ENCODE results near the gene TNP1.

Gene TNP1, protein sequence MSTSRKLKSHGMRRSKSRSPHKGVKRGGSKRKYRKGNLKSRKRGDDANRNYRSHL

DNA sequence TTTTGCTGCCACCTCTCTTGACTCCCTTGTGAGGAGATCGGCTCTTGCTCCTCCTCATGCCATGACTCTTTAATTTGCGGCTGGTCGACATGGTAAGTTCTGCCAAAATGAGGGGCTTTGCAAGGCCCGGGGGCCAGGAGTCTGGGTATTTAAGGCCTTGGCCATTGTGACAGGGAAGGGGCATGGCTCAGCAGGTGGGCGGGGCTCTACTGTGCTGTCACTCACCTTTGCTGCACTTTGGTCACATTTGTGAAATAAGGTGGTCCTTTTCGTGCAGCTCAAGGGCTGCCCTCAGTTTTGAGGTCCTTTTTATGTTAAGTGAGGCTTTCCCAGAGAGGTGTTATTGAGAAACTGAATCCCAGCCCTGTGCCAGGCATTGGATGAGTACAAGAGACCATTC is at the start of gene TNP1:
TNP1 (minus strand) TSS at position 121 of the 400 bp plus-strand sequence; CDS start at position 91, 30 bp downstream.
- no peak for DNase-seq

DNA sequence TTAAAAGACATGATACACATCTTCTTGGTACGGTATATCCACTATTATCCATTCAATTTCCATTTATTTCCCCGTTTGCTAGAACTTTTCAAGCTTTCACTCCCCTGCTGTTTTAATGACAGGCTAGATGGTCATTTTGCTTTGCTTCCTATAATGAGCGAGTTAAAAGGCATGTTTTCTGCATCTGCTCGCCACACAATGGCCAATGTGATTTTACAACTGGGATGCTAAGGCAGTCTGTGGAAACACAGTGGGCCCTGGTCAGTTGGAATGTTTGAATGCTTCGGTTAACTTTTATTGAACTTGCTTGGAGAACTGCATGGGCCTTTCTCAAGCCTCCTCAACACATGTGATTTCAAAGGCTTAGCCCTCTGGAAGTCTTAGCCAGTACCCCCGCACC is 48.4 kb upstream of the TNP1 start:
- DNase-seq: no peak

DNA sequence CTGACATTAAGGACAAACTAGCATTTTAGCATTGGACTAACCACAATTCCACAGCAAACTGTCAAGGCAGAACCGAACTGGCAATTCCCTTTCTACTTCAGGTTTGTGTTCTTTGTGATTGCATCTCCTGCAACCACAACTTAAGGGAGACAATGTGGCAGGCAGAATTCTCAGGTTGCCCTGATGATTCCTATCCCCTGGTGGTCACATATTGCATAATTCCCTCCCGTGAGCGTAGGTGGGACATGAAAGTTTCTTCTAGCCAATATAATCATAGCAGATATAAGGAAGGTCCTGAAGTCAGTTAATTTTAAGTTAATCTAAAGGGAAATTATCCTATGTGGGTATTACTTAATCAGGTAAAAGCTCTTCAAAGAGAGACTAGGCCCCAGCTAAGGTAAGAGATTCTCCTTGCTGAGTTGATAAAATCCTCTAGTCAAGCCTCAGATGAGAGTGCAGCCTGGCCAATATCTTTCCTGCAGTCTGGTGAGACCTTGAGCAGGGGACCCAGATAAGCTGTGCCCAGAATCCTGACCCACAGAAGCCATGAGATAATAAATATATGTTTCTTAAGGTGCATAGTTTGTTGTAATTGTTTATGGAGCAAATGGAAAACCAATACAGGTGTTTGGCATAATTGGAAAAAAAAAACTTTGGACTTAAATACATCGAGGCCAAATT is 45.9 kb upstream of the TNP1 start:
- no peak for DNase-seq

DNA sequence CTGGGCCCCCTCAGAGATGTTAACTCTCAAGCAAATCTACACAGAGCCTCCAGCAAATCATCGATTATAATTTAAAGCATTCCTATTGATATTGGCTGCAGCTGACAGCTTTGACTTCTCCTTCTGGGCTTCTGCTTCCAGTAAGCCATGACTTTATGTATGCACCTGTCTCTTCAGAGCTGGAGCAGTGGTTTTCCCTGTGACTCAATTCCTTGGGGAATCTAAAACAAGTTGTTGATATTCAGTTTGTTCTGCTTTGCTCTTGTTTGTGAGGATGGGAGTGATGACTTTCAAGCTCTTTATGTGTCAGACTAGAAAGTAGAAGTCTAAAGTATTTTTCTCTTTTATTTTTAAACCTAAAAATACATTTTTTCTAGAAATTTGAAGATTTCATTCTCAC is 45.1 kb upstream of the TNP1 start:
- no peak for DNase-seq

DNA sequence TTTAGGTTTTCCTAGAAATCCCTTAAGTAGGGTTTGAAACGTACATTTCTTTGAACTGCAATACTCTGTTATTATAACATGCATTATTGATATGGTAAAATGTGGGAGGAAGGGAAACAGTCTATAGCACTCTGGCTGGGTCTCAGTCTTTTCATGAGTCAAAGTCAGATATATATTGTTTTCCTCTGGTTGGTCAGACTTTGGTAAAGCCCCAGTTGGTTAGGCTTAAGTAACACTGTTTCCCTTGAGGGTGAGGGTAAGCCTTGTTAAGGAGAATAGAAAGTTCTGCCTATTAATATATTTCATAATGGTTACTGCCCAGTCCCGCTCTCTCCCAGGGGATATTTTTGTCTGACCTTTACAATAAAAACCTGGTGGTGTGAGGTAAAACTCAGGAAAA is 44.7 kb upstream of the TNP1 start:
- DNase-seq: no peak

DNA sequence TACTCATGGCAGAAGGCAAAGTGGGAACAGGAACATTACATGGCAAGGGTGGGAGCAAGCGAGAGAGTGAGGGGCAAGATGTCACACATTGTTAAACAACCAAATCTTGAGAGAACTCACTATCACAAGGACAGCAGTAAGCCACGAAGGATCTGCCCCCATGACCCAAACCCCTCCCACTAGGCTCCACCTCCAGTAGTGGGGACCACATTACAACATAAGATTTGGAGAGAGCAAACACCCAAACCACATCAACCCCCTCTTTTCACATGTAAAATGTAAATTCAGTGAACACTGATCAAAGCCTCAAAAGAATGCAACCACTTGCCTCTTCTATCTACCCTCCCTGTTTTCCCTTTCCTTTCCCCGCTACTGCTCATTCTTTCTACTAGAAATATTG is 43.6 kb upstream of the TNP1 start:
- DNase-seq: no peak

DNA sequence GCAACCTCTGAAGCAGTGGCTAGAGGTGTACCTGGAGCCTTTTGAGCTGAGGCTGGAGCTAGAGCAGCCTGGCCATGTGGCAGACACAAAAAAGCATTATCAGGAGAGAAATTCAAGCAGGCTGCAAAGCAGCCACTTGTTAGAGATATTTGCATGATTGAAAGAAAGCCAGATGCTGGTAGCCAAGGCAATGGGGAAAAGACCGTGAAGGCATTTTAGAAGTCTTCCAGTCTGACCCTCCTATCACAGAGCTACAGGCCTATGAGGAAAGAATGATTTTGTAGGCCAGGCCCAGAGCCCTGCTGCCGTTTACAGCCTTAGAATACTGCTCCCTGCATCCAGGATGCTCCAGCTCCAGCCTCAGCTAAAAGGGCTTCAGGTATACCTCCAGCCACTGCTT is 41.4 kb upstream of the TNP1 start:
- DNase-seq: no peak

DNA sequence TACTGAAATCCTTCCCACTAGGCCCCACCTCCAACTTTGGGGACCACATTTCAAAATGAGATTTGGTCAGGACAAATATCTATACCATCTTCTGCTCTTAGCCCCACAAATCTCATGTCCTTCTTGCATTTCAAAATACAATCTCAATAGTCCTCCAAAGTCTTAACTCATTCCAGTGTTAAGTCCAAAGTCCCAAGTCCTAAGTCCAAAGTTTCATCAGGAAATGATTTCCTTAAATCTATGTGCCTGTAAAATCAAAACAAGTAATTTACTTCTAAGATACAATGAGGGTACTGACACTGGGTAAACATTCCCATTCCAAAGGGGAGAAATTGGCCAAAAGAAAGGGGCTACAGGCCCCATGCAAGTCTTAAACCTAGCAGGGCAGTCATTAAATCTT is 40.5 kb upstream of the TNP1 start:
- no peak for DNase-seq

DNA sequence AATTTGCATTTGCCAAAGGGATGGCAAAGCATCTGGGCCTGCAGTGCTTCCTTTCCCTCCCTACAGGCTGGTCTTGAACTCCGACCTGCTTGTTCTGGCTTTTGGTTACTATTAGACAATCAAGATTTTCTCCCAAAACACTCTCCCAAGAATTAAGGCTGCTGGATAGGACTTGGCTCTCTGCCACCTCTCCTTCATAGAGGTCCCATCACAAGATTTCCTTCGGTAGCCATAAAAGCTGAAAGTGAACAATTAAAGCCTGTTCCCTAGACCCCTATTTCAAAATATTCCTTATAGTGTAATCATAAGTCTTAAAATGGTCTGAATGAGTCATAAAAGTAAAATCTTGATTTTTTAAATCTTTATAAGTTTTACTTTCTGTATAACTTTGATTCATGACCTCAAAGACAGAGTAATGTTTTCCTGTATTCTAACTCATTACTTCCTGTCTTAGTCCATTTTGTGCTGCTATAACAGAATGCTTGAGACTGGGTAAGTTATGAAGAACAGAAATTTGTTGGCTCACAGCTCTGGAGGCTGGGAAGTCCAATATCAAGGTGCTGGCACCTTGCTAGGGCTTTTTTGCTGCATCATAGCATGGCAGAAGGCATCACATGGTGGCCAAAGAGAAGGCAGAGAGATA is 37.8 kb upstream of the TNP1 start:
- DNase-seq: no peak

DNA sequence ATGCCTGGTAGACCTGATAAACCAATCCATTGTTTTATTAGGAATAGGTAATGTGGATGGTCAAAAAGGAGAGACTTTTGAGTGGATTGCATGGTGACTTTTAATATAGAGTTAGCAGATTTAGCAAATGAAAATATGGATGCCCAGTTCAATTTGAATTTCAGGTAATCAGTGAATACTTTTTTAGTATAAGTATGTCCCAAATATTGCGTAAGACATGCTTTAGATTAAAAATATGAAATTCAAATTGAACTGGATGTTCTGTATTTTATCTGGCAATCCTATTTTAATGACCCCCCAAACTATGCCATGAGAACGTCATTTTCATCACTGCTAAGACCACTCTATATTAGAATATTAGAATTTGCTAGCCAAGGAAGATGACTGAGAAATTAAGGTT is 30.3 kb upstream of the TNP1 start:
- DNase-seq: no peak

DNA sequence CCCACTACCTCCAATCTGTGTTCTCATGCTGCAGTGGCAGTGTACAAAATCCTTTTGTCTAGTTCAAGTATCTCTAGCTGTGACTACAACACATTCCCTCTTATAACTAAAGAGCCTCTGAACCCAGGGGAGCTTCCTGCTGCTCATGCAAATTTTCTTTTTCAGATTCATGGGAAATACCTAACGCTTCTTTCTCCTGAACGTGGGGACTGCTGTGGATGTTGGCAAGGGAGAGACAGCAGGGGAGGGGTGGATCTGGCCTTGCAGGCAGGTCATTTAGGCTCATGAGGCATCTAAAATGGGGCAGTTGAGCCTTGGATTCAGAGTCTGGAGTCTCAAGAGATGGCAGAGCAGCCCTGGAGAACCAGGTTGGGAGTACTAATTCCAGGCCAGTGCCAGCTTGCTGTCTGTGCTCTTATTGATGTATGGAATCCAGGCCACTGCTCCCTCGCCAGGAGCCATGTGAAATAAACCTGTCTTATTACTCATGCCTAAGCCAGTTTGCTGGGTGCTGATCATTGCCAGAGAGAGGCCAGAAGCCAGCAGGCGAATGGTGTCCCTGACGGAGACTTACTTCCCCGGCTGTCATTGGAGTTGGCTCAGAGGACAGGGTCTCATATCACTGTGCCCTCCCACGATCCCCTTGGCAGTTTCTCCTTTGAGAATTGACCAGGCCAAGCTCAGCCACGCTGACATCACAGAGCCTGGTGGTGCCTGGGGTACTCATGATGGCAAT is 29.2 kb upstream of the TNP1 start:
- DNase-seq: no peak

DNA sequence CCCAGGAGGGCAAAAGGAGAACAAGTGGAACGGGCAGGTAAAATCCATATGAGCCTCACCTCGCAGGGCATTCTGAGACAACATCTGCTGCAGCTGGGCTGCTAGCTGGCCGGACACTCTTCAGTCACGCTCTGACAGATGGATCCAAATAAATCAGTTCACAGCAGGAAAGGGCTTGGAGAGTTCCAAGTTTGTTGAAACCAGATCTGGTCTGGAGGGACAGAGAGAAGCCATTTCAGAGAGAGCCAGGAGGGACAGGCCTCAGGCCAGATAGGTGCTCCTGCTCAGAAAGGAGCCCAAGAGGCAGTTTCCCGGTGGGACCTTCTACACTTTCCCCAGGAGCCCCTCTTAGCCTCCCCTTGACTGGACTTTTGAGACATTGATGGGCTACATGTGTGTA is 28.2 kb upstream of the TNP1 start:
- DNase-seq: no peak

DNA sequence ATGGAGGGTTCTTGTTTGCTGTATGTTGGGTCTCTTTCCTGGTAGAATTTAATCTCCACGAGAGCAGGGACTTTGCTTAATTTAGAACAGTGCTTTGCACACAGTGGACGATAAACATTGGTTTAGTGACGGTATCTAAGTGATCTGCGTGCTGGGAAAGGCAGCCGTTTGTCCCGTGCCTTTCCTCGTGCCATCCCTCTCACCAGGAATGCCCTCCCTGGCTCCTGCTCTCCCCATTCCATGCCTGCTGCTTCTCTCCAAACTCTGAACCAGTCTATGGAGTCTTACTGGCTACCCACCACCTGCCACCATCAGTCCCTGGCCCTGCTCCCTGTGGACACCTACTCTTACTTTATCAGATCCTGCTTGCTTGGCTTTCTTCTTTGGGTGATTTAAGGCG is 27.3 kb upstream of the TNP1 start:
- DNase-seq: no peak

DNA sequence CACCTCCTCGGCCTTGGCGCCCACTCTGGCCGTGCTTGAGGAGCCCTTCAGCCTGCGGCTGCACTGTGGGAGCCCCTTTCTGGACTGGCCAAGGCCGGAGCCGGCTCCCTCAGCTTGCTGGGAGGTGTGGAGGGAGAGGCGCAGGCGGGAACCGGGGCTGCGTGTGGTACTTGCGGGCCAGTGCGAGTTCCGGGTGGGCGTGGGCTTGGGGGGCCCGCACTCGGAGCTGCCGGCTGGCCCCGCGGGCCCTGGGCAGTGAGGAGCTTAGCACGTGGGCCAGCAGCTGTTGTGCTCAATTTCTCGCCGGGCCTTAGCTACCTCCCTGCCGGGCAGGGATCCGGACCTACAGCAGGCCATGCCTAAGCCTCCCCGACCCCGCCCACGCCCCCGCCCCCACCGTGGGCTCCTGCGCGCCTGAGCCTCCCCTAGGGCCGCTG is 25.3 kb upstream of the TNP1 start:
- no peak for DNase-seq

DNA sequence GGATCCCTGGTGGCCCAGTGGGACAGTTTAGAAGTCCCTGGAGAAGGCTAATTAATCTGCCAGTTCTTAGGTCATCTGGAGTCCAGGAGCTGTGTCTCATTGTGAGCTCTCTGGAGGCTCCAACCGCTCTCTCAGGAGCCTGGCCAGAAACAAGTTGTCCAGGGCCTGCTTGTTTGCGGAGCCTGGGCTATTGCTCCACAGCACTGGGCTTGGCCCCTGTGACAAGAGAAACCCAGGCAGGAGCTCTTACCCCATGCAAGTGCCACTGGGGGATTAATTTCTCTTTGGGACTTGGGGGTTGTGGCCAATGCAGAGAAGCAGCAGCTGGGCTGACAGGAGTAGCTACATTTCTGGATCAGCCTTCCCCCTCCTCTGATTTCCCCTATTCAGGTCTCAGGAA is 24.5 kb upstream of the TNP1 start:
- DNase-seq: no peak

DNA sequence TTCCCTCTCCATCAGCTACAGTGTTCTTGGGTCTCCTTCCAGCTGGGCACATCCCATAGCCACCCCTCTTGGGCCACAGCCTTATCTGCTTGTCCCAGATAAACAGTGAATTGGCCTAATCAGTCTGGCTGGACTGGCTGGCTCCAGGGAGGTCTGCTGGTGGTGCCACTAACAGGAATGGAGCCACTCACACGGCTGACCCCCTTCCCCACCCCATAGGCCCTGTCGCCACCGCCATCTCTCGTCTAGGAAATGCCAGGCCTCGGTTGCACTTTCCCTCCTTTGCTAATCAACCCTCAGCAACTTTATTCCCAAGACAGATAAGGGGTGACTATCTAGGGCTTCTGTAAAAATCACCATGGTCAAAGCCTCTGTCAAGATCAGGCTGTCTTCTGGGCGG is 23.0 kb upstream of the TNP1 start:
- DNase-seq: no peak

DNA sequence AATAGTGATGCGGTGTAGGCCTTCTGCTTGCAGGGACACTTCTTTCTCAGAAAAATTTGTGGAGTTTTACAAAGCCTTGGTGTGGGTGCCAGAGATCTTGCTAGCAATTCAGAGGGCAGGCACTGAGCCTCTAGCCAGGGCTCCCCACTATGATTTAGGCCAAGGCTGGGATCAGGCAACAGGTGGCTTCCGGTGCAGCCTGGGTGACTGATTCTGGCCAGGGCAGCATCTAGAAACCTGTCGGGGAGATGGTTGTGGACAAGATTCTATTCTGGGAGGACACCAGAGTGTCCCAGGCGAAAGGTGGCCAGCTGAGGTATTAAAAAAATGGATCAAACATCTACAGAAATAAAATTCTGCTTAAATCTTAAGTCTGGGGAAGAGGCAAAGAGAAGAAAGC is 21.5 kb upstream of the TNP1 start:
- DNase-seq: no peak

DNA sequence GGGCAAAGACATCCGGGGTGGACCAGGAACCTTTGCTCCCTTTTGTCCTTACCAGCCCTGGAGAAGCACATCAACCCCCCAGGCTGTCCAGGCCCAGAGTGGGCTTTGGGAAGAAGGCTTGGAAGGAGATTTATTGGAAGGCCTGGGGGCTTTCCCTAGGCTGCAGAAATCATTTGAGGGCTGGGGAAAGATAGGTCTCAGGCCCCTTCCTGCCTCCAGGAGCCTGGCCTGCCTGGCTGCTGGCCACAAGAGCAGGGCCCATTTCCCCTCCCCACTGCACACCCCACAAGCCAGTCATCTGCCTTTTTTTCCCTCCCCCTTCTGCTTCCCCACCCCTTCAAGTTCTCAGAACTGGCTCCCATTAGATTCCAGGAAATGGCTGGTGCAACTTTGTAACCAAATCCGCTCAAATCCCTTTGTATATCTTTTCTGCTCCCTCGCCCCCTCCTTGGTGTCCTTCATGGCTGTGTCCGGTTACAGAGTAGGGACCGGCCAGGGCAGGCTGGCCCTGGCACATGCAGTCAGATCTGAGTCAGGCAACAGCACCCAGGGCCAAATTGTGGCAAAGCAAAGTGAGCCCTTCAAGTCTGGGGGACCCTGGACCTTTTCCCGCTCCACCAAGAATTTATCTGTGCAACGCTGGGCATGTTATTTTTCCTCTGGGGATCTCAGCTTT is 20.8 kb upstream of the TNP1 start:
- DNase-seq: no peak

DNA sequence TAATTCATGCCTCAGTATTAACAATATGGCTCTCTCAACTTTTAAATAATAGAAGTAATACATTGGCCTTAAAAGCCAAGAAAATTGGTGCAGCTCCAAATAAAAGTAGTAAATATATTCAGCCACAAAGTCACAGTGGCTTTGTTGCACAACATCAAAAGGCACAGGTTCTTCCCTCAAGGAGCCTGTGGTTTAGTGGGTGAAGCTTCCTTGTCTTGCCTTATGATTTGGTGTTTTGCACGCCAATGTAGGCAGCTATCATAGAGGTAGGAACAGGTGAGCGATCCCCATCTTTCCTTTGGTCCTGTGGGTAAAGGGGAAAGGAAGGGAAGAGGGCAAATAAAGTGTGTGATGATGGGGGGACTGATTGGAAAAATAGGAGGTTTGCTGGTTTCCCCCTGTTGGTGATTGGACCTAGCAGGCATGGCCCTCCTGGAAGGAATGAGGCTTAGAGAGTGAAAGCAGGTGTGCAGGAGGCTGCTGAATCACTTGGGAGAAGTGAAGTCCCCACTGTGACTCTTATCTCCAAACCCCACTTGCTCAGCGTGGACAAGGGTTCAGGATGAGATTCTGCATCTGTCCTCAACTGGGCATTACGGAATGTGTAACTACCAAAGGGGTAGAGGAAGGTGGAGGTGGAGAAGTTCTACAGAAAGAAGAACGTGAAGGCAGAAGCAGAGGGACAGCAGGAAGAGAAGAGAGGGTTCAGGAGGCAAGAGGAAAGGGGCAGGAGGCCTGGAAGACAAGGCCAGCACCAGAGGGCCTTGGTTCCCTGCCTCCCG is 20.1 kb upstream of the TNP1 start:
- DNase-seq: no peak

DNA sequence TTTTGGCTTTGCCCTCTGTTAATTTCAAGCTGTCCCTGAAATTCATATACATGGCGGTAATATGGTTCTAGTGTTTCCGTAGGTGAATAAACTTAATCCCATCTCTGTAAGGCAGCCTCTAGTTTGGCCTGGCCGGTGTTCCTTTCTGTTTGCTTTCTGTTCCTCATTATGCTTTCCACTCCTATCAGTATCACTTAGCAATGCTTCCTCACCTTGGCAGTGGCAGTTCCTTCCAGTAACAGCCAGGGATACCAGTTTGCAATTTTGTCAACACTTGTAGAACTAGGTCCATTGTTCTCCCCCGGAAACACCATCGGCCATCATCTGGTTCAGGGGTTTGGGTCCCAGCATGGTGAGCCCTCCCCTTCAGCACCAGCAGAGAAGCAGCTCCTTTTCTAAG is 18.2 kb upstream of the TNP1 start:
- DNase-seq: no peak

DNA sequence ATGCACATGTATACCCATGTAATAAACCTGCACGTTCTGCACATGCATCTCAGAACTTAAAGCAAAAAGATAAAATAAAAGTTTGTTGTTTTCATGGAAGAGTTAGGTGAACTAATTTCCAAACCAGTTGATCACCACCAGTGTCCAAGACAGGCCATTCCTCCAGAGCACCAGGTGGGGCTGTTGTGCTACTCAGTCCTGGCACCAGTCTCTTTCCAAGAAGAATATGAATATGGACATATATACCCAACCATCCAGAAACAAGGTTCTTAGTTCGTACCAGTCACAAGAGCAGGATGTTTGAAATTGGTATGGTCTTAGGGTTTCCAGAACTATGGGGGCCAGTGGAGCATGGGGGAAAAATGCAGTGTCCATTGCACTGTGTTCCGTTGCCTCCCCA is 17.2 kb upstream of the TNP1 start:
- no peak for DNase-seq

DNA sequence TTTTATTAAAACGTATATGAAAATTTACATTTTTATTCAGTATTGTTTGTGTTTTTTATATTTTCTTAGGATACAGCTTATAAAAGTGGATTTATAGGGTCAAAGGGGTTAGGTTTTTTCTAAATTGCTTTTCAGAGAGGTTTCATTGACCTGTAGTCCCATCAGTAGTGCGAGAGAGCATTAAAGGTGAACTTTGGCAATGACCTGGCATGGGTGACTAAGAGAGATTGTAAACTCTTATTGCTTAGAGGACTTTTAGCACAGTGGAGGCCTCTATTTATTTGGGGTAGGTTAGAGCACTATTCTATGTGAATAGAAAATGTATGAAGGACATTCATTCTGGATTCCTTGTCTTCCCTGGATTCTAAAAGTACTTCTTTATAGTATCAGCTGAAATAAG is 16.0 kb upstream of the TNP1 start:
- no peak for DNase-seq

DNA sequence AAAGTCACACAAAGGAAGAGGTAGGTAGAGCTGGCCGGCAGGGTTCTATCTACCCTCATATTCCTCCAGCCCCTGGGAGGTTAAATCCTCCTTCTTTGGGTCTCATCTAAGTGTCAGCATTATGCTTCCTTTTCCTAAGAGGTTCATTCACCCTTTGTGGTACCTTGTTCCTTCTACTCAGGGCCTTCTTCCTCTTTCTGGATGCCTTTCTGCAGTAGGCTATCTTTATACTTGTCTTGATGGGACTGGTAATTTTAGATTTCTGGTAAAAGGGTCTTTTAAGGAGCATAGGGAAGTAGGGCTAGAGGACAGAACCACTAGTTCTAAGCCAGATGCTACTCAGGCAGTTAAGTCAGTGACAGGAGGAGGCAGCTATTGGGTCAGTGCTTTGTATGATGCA is 13.7 kb upstream of the TNP1 start:
- no peak for DNase-seq
